GM12878 (cell line): ENCODE data around the gene SPHK1.

Experiments used
- ATF7 ChIP-seq: fragments of 450-650 bp; IDR thresholded peaks from 2 replicates; pipeline ENCODE4 v1.6.1; 2016; ENCODE audit warnings: low read depth, mild to moderate bottlenecking
- CTCF ChIP-seq, 3 experiments: IDR thresholded peaks in 2 of 3; conservative IDR thresholded peaks in 1 of 3; 2 replicates each; pipeline ENCODE4 v1.5.1; 2011; ENCODE audit warnings: low read depth in 3 of 3, low read length in 3 of 3, mild to moderate bottlenecking in 3 of 3, control low read depth in 2 of 3, moderate library complexity in 2 of 3, inconsistent platforms in 1 of 3, mixed read lengths in 1 of 3; ENCODE audit not compliant: control insufficient read depth in 2 of 3, insufficient read depth in 1 of 3; ENCODE audit errors: extremely low read depth in 1 of 3
- EP300 ChIP-seq, 2 experiments: fragments of 150-350 bp in 1 of 2; IDR thresholded peaks; 2 replicates each; pipeline ENCODE4 v1.6.1; 2011 to 2012; ENCODE audit warnings: low read depth in 2 of 2, low read length in 2 of 2, borderline replicate concordance in 1 of 2, improper control_type of control experiment in 1 of 2, inconsistent platforms in 1 of 2; ENCODE audit not compliant: control insufficient read depth in 1 of 2
- EZH2 ChIP-seq: IDR thresholded peaks from 2 replicates; pipeline ENCODE4 v1.6.1; 2012; ENCODE audit warnings: low read depth, mild to moderate bottlenecking, control low read depth, inconsistent platforms, low read length, borderline replicate concordance; ENCODE audit not compliant: control insufficient read depth
- GABPA ChIP-seq: IDR thresholded peaks from 2 replicates; pipeline ENCODE4 v1.6.1; 2014; ENCODE audit warnings: antibody characterized with exemption, low read depth, mild to moderate bottlenecking, inconsistent platforms
- JUND ChIP-seq: IDR thresholded peaks from 2 replicates; pipeline ENCODE4 v1.6.1; 2012; ENCODE audit warnings: low read depth, mild to moderate bottlenecking, low read length, improper control_type of control experiment, moderate library complexity
- MAX ChIP-seq: IDR thresholded peaks from 2 replicates; pipeline ENCODE4 v1.6.1; 2012; ENCODE audit warnings: low read depth, low read length, improper control_type of control experiment
- MXI1 ChIP-seq: fragments of 150-350 bp; IDR thresholded peaks from 2 replicates; pipeline ENCODE4 v1.6.1; 2011; ENCODE audit warnings: low read depth, mild to moderate bottlenecking, inconsistent platforms, low read length, improper control_type of control experiment
- POLR2AphosphoS5 ChIP-seq: IDR thresholded peaks from 2 replicates; pipeline ENCODE4 v1.6.1; 2011; ENCODE audit warnings: mild to moderate bottlenecking, low read length, inconsistent platforms
- RAD21 ChIP-seq: IDR thresholded peaks from 2 replicates; pipeline ENCODE4 v1.6.1; 2011; ENCODE audit warnings: mild to moderate bottlenecking, low read depth, low read length, moderate library complexity; ENCODE audit not compliant: insufficient read depth
- TCF7 ChIP-seq: IDR thresholded peaks from 2 replicates; pipeline ENCODE4 v1.6.1; 2014; ENCODE audit warnings: antibody characterized with exemption, borderline replicate concordance
- ZNF24 ChIP-seq: fragments of 450-650 bp; IDR thresholded peaks from 2 replicates; pipeline ENCODE4 v1.6.1; 2017; ENCODE audit warnings: antibody characterized with exemption, mild to moderate bottlenecking
- ZNF274 ChIP-seq: IDR thresholded peaks from one replicate; pipeline ENCODE4 v1.8.0; 2011; ENCODE audit not compliant: insufficient read length, insufficient read depth

DNA sequence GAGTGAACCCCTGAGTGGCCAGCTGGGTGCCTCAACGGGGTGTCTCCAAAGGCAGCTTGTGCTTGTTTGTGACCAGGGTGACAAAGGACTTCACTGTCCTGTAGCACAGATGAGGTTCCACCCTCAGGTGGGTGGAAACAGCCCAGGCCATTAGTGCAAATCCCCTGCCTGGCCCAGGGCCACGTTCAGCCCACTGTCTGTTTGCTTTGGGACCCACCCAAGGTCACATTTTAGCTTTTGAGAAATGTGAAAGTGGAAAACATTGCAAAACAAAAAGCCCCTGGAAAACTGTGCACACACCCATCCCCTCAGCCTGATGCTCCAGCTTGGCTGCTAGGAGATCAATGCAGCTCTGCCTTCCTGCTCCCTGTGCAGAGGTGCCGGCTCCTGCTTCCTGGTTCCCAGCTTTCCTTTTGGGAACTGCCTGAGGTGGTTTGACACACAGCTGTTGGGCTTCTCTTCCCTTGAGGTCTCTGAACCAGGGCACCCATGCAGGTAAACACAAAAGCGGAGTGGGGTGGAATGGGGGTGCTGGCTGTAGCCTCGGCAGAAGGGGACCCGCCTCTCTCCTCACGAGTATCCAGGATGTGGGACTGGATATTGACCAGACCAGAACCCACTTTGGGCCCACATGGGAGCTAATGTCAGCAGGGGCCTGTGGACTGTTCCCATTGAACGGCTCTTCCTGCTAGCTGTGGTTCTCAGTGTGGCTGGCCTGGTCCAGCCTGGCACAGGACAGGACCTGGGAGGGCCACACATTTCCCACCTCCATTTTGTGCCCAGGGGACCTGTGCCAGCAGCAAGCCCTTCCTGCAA is 7.9 kb upstream of the SPHK1 start:
- TF ChIP-seq MAX (no peak), EZH2 (no peak), JUND (no peak), ATF7 (no peak), GABPA (no peak), TCF7 (no peak), CTCF (IDR thresholded peaks at IDR 0.05 in 2 of 3, conservative IDR thresholded peaks at IDR 0.05 in 1 of 3; ENCODE audit: control insufficient read depth in 2 of 3, extremely low read depth in 1 of 3, insufficient read depth in 1 of 3, low read depth in 3 of 3, low read length in 3 of 3) (no peak), EP300 (IDR thresholded peaks at IDR 0.05; ENCODE audit: borderline replicate concordance in 1 of 2, control insufficient read depth in 1 of 2, low read depth in 2 of 2, low read length in 2 of 2) (no peak), ZNF274 (no peak), ZNF24 (no peak), POLR2AphosphoS5 (no peak), RAD21 (no peak), MXI1 (no peak)
